Stimulated activated CD8-positive, alpha-beta memory T cell treated with anti-CD3 and anti-CD28 coated beads, Interleukin-4, amount 100 ng/mL, for 24 hours (primary cell): ENCODE data around the gene PCDHGA11.
"Not testable (repeated sequence)": the region's sequence is repeated elsewhere in the genome, so short reads cannot be mapped to it uniquely, and the experiment has no call there.

Source experiments
- DNase-seq: peaks from one replicate; pipeline ENCODE4 v3.0.0-alpha.2; 2020; ENCODE audit warnings: low read depth

Gene PCDHGA11

DNA sequence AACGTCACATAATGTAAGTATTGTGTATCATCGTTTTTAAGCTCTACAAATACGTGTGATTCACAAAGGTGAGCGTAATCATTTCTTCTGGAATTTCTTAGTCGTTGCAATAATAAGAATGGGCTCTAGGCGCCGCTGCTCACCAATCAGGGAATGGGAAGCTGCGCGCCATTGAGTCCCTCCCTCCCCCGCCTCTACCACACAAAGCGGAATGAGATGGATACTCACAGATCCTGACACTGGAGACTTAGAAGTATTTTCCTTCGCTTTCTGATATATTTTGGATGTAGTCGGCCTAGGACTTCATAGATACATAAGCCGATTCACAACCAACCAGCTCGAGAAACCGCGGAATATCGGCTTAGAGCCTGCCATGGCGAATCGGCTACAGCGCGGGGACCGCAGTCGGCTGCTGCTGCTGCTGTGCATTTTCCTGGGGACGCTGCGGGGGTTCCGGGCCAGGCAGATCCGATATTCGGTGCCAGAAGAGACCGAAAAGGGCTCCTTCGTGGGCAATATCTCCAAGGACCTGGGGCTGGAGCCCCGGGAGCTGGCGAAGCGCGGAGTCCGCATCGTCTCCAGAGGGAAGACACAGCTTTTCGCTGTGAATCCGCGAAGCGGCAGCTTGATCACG lies at the start of gene PCDHGA11:
Gene PCDHGA11, plus strand, starts transcription at position 197 of the 634 bp plus-strand sequence. Its CDS starts 177 bp downstream, at position 374.
- DNase-seq = no peak

GRCh38 chr5:141371572-141372475 lies 49.0 kb upstream of the PCDHGA11 start:
- no peak for DNase-seq

- no peak for DNase-seq
Observed at GRCh38 chr5:141373673-141374317, 47.1 kb upstream of the PCDHGA11 start, which contains the start of gene PCDHGA6. Gene PCDHGA6 (plus strand): TSS chr5:141373891. CDS start chr5:141374084, 193 bp downstream.

DNA sequence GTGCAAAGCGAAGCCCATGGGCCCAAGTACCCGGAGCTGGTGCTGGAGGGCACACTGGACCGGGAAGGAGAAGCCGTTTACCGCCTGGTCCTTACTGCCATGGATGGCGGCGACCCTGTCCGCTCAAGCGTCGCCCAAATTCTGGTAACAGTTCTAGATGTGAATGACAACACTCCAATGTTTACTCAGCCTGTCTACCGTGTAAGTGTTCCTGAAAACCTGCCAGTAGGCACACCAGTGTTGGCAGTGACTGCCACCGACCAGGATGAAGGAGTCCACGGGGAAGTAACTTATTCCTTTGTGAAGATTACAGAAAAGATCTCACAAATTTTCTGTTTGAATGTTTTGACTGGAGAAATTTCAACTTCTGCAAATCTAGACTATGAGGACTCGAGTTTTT lies 46.2 kb upstream of the PCDHGA11 start:
- DNase-seq = no peak

- not testable (repeated sequence) for DNase-seq
Observed at GRCh38 chr5:141375444-141376155, 45.3 kb upstream of the PCDHGA11 start.

DNA sequence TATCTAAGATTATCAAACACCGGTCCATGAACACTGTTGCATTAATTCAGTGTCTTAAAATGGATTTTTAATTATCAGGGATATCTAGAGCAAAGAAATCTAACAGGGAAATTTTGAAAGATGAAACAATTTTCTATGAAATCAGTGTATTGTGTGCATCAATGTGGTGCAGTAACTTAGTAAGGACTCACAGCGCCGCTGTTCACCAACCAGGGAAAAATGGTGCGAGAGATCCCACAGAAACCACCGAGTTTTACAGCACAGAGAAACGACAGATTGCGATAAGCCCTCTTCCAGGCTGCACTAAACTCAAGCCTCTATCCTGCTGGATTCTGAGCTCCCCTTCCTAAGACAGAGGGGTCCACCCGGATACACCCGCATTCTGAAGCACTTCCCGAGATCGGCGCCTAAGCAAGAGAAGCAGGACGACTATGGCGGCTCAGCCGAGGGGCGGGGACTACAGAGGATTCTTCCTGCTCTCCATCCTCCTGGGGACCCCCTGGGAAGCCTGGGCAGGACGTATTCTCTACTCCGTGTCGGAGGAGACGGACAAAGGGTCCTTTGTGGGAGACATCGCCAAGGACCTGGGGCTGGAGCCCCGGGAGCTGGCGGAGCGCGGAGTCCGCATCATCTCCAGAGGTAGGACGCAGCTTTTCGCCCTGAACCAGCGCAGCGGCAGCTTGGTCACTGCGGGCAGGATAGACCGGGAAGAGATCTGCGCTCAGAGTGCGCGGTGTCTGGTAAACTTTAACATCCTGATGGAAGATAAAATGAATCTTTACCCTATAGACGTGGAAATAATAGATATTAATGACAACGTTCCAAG lies 38.2 kb upstream of the PCDHGA11 start, which contains the start of gene PCDHGA7:
Gene PCDHGA7, plus strand, starts transcription at position 274 of the 826 bp plus-strand sequence. Its CDS starts 158 bp downstream, at position 432.
- DNase-seq = no peak

- DNase-seq = no peak
Observed at GRCh38 chr5:141383345-141383744, 37.5 kb upstream of the PCDHGA11 start.

DNA sequence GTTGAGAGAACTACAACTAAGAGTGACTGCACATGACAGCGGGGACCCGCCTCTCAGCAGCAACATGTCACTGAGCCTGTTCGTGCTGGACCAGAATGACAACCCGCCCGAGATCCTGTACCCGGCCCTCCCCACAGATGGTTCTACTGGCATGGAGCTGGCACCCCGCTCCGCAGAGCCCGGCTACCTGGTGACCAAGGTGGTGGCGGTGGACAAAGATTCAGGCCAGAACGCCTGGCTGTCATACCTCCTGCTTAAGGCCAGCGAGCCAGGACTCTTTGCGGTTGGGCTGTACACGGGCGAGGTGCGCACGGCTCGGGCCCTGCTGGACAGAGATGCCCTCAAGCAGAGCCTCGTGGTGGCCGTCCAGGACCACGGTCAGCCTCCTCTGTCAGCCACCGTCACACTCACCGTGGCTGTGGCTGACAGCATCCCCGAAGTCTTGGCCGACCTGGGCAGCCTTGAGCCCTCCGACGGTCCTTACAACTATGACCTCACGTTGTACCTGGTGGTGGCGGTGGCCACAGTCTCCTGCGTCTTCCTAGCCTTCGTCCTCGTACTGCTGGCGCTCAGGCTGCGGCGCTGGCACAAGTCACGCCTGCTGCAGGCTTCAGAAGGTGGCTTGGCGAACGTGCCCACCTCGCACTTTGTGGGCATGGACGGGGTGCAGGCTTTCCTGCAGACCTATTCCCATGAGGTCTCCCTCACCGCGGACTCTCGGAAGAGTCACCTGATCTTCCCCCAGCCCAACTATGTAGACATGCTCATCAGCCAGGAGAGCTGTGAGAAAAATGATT lies 36.2 kb upstream of the PCDHGA11 start:
- no peak for DNase-seq

DNA sequence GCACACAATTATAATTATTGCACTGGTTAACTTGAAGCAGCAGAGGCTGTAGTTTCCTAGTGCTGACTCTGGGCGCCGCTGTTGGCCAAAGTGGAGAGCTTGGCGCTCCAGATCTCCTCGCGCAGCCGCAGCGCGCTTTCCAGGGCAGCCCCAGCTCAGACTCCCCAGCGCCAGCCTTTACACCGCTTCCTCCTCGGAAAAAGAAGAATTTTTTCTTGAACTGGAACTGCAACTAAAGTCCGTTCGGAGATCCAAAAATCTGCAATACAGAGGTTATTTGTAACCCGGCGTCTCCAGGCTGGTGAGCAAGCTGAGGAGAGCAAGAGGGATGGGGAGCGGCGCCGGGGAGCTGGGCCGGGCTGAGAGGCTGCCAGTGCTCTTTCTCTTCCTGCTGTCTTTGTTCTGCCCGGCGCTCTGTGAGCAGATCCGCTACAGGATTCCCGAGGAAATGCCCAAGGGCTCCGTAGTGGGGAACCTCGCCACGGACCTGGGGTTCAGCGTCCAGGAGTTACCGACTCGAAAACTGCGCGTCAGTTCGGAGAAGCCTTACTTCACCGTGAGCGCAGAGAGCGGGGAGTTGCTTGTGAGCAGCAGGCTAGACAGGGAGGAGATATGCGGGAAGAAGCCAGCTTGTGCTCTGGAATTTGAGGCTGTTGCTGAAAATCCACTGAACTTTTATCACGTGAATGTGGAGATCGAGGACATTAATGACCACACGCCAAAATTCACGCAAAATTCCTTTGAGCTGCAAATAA lies 33.1 kb upstream of the PCDHGA11 start, which contains the start of gene PCDHGB4:
Gene PCDHGB4, plus strand, starts transcription at position 142 of the 755 bp plus-strand sequence. Its CDS starts 187 bp downstream, at position 329.
- DNase-seq = not testable (repeated sequence)

- no peak for DNase-seq
Observed at GRCh38 chr5:141388661-141389060, 32.2 kb upstream of the PCDHGA11 start.

DNA sequence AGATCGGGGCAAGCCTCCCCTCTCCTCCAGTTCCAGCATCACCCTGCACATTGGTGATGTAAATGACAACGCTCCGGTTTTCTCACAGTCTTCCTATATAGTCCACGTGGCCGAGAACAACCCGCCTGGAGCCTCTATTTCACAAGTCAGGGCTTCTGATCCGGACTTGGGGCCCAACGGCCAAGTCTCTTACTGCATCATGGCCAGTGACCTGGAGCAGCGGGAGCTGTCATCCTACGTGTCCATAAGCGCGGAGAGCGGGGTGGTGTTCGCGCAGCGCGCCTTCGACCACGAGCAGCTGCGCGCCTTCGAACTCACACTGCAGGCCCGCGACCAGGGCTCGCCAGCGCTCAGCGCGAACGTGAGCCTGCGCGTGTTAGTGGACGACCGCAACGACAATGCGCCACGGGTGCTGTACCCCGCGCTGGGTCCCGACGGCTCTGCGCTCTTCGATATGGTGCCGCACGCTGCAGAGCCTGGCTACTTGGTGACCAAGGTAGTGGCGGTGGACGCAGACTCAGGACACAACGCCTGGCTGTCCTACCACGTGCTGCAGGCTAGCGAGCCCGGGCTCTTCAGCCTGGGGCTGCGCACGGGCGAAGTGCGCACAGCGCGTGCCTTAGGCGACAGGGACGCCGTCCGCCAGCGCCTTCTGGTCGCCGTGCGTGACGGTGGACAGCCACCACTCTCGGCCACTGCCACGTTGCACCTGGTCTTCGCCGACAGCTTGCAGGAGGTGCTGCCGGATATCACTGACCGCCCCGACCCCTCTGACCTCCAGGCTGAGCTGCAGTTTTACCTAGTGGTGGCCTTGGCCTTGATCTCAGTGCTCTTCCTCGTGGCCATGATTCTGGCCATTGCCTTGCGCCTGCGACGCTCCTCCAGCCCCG lies 31.5 kb upstream of the PCDHGA11 start:
- DNase-seq = no peak

- no peak for DNase-seq
Observed at GRCh38 chr5:141392429-141393198, 28.2 kb upstream of the PCDHGA11 start, which contains the start of gene PCDHGA8. Gene PCDHGA8 (plus strand): TSS chr5:141392633. CDS start chr5:141392814, 181 bp downstream.

- DNase-seq = no peak
Observed at GRCh38 chr5:141393267-141393666, 27.6 kb upstream of the PCDHGA11 start.

GRCh38 chr5:141394401-141395187 lies 26.3 kb upstream of the PCDHGA11 start:
- not testable (repeated sequence) for DNase-seq

GRCh38 chr5:141397756-141398551 lies 22.9 kb upstream of the PCDHGA11 start, which contains the start of gene PCDHGB5:
Gene PCDHGB5 (plus strand): TSS chr5:141397947. CDS start chr5:141398128, 181 bp downstream.
- not testable (repeated sequence) for DNase-seq
